Activated CD8-positive, alpha-beta T cell treated with anti-CD3 and anti-CD28 coated beads for 36 hours (primary cell): ENCODE measurements around the gene DLGAP1. TPM values are rescaled to one million over a fixed set of nuclear protein-coding genes. Genes with fewer than 3 reads are reported as not detected.

Experiments
- ATAC-seq: fragments of 200-7000 bp; cut with Tn5 transposase; one replicate; pipeline ENCODE4 v1.10.0; 2021; ENCODE audit warnings: mild to moderate bottlenecking, moderate library complexity
- CTCF ChIA-PET: fragments of 350-600 bp; sonication (Branson Sonifier 250); formaldehyde crosslinking; loops from one replicate; lab custom pipeline; 2021; ENCODE audit warnings: antibody characterized with exemption; lab: Charles Lee
- POLR2A ChIA-PET: fragments of 350-600 bp; sonication (Branson Sonifier 250); formaldehyde crosslinking; loops from one replicate; lab custom pipeline; 2021; ENCODE audit warnings: antibody characterized with exemption; lab: Charles Lee
- DNase-seq: peaks from one replicate; pipeline ENCODE4 v3.0.0-alpha.2; 2020
- H3K27ac Mint-ChIP-seq: one replicate; pipeline ENCODE4 v1.8.0; 2021; ENCODE audit warnings: mild to moderate bottlenecking, mixed read lengths
- H3K27me3 Mint-ChIP-seq: one replicate; pipeline ENCODE4 v1.8.0; 2021; ENCODE audit warnings: mixed read lengths
- H3K36me3 Mint-ChIP-seq: one replicate; pipeline ENCODE4 v1.8.0; 2021; ENCODE audit warnings: low read depth, mixed read lengths
- H3K4me1 Mint-ChIP-seq: one replicate; pipeline ENCODE4 v1.8.0; 2021; ENCODE audit warnings: low read depth, mixed read lengths
- H3K4me3 Mint-ChIP-seq: one replicate; pipeline ENCODE4 v1.8.0; 2021; ENCODE audit warnings: mild to moderate bottlenecking, moderate library complexity, mixed read lengths
- H3K9me3 Mint-ChIP-seq: one replicate; pipeline ENCODE4 v1.8.0; 2021; ENCODE audit warnings: mixed read lengths
- intact Hi-C: fragments of 100-400 bp; cut with micrococcal nuclease; formaldehyde crosslinking; loops from one replicate; pipeline ENCODE4 v1.10.0; 2022
- total RNA-seq, 2 experiments: library from RNA; stranded (reverse); gene quantifications; one replicate each; pipeline ENCODE4 v1.2.3, GENCODE V29; 2021
- TF ChIP-seq, protein P1 (sequence below): fragments of 200-600 bp; IDR thresholded peaks from one replicate; pipeline ENCODE4 v1.8.0; 2022; ENCODE audit warnings: antibody characterized with exemption, mild to moderate bottlenecking

Gene DLGAP1
- total RNA-seq, 2 experiments from 2014 or later = not detected

DNA sequence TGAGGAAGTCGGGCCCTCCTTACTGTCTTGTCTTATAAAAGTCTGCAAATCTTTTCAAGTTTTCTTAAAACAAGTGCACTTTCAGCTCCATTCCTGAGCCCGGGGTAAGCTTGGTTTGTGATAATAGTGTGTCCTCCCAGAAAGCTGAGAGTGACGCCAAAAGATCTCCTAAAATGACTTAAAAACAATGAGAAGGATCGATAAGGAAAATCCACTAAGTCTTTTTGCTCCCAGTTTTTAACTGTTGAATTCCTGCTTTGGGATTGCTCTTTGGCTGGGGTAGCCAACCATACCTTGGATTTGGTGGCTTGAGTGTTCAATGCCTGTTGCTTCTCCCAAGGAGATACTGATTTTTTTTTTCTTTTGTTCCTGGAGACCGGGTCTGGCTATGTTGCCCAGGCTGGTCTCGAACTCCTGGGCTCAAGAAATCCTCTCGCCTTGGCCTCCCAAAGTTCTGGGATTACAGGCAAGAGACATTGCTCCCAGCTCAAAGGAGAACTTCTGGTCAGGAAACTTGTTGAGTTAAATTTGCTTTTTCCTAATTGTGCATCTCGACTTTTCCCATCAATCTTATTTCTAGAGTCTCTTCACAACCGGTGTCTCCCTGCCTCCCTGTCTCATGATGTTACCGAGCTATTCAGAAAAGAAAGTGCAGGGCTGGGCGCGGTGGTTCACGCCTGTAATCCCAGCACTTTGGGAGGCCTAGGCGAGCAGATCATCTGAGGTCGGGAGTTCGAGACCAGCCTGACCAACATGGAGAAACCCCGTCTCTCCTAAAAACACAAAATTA, 1002.2 kb downstream of the DLGAP1 start:
- Mint-ChIP-seq H3K9me3 (no peaks in the 10 kb centered on the region), H3K27ac (peak overlapping the region; percentile 99), H3K4me1 (peaks cover 45% of the 10 kb centered on the region), H3K4me3 (peak overlapping the region; percentile 94), H3K36me3 (peaks cover 40% of the 10 kb centered on the region), H3K27me3 (no peaks in the 10 kb centered on the region)
- no peak for ATAC-seq
- no peak for DNase-seq
- POLR2A ChIA-PET = interaction anchor here (0.7 to 2.8 kb wide), 11 partner anchors 13 to 390 kb away, joined by 3 to 33 read pairs (median 4); partner anchors contain the start of gene MYL12B
- intact Hi-C loops = loop anchor here (5.0 kb wide), 3 partner anchors 171 to 214 kb away; partner anchors contain the start of gene MYL12B
- CTCF ChIA-PET = interaction anchor here (1.2 to 5.3 kb wide), 10 partner anchors 10 to 213 kb away, joined by 4 to 60 read pairs (median 18); no protein-coding TSS in a partner anchor
- TF ChIP-seq, protein P1, sequence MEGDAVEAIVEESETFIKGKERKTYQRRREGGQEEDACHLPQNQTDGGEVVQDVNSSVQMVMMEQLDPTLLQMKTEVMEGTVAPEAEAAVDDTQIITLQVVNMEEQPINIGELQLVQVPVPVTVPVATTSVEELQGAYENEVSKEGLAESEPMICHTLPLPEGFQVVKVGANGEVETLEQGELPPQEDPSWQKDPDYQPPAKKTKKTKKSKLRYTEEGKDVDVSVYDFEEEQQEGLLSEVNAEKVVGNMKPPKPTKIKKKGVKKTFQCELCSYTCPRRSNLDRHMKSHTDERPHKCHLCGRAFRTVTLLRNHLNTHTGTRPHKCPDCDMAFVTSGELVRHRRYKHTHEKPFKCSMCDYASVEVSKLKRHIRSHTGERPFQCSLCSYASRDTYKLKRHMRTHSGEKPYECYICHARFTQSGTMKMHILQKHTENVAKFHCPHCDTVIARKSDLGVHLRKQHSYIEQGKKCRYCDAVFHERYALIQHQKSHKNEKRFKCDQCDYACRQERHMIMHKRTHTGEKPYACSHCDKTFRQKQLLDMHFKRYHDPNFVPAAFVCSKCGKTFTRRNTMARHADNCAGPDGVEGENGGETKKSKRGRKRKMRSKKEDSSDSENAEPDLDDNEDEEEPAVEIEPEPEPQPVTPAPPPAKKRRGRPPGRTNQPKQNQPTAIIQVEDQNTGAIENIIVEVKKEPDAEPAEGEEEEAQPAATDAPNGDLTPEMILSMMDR = no peak

DNA sequence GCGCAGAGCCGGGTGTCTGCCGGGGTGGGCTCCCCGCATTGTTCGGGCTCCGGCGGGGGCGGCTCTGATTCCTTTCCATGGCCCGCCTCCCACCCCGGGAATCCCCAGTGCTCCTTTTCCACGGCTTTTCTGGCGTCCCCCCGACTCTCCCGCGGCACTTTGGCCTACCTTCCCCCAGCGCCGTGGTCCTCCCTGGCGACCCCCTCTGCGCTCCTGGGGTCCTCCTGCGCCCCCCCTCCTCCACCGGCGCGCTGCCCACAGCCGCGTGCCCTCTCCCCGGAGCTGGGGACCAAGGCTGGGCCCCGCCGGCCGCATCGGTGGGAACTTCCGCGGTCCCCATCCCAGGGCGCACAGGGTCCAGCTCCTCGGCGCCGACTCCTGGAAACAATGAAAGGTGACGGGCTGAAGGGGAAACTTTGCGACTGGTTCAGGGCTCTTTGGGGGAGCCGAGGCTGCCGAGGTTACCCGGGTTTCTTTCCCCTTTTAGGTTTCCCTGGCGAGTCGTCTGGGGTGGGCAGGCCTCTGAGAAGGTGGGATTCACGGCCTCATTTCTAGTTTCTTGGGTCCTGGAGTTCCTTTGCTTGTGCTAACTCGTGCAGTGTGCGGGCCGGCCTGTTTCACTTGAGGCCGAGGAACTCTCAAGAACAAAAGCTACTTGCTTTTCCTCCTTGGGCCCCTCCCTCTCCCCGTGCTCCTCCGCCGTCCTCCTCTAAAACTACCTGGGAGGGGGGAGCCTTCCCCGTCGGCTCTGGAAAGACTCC, 1002.9 kb downstream of the DLGAP1 start:
- H3K4me3 Mint-ChIP-seq = peak overlapping the region; percentile 94
- no peaks in the 10 kb centered on the region for H3K27me3 Mint-ChIP-seq
- intact Hi-C loops = loop anchor here (2.0 to 5.0 kb wide), 4 partner anchors 143 to 215 kb away; partner anchors contain the start of gene MYL12B
- ATAC-seq = no peak
- peaks cover 34% of the 10 kb centered on the region for H3K36me3 Mint-ChIP-seq
- peaks cover 43% of the 10 kb centered on the region for H3K4me1 Mint-ChIP-seq
- no peaks in the 10 kb centered on the region for H3K9me3 Mint-ChIP-seq
- TF ChIP-seq, protein P1 = no peak
- DNase-seq = peak; percentile 52
- H3K27ac Mint-ChIP-seq = peak overlapping the region; percentile 99
- ChIA-PET POLR2A (interaction anchor here (0.5 to 2.8 kb wide), 14 partner anchors 14 to 796 kb away, joined by 3 to 33 read pairs (median 4); partner anchors contain the start of gene MYL12B), CTCF (interaction anchor here (0.9 to 5.3 kb wide), 10 partner anchors 10 to 213 kb away, joined by 3 to 60 read pairs (median 18); no protein-coding TSS in a partner anchor)

- intact Hi-C loops = loop anchor here (2.0 to 5.0 kb wide), 4 partner anchors 143 to 216 kb away; partner anchors contain the start of gene MYL12B
- Mint-ChIP-seq H3K4me1 (peaks cover 45% of the 10 kb centered on the region), H3K4me3 (peak overlapping the region; percentile 94), H3K27me3 (no peaks in the 10 kb centered on the region), H3K9me3 (no peaks in the 10 kb centered on the region), H3K27ac (peak overlapping the region; percentile 99), H3K36me3 (peaks cover 26% of the 10 kb centered on the region)
- ATAC-seq (peak; percentile 28), DNase-seq (peak; percentile 95)
- TF ChIP-seq, protein P1 = no peak
- CTCF ChIA-PET = interaction anchor here (0.8 to 5.3 kb wide), 10 partner anchors 8 to 214 kb away, joined by 3 to 50 read pairs (median 6); no protein-coding TSS in a partner anchor
- POLR2A ChIA-PET = interaction anchor here (0.5 to 2.8 kb wide), 17 partner anchors 61 to 796 kb away, joined by 3 to 33 read pairs (median 3); partner anchors contain the start of genes MYL12A, MYL12B and SMCHD1
Measured at GRCh38 chr18:3451183-3451988, 1003.7 kb downstream of the DLGAP1 start.

DNA sequence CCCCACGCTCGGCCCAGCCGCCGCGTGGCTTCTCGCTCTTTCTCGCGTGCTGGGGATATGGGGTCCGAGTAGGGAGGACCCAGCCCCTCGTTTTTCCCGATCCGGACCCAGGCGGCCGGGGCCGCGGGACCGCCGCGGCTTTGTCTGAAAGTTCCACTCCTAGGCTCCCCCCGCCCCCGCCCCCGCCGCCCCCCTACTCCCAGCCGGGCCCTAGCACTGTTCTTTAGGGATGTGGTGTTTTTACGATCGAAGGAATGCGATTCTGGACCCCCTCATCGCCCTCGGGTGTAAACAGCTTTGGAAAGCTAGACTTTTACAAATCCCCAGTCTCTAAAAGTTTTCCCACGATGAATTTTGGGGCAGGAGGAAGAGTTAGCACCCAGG, 1004.3 kb downstream of the DLGAP1 start:
- intact Hi-C loops = loop anchor here (2.0 to 5.0 kb wide), 4 partner anchors 144 to 217 kb away; partner anchors contain the start of gene MYL12B
- peaks cover 40% of the 10 kb centered on the region for H3K4me1 Mint-ChIP-seq

More for the DNA sequence above, 1004.3 kb downstream of the DLGAP1 start:
- ChIA-PET POLR2A (interaction anchor here (0.6 to 2.8 kb wide), 12 partner anchors 62 to 795 kb away, joined by 3 to 33 read pairs (median 3); partner anchors contain the start of genes MYL12A and SMCHD1), CTCF (interaction anchor here (0.8 to 5.3 kb wide), 5 partner anchors 9 to 215 kb away, joined by 3 to 50 read pairs (median 3); no protein-coding TSS in a partner anchor)
- no peak for ATAC-seq
- DNase-seq = no peak
- no peaks in the 10 kb centered on the region for H3K27me3 Mint-ChIP-seq
- peaks cover 21% of the 10 kb centered on the region for H3K36me3 Mint-ChIP-seq
- peak overlapping the region; percentile 94 for H3K4me3 Mint-ChIP-seq
- H3K27ac Mint-ChIP-seq = peak overlapping the region; percentile 99
- TF ChIP-seq, protein P1 = no peak
- no peaks in the 10 kb centered on the region for H3K9me3 Mint-ChIP-seq
